NCI-H748 treated with DMSO at 0.1 percent for 48 hours (cell line): Measurements from ENCODE around the gene KIAA1586.
"Not testable (repeated sequence)": the region's sequence is repeated elsewhere in the genome, so short reads cannot be mapped to it uniquely, and the experiment has no call there.

ENCODE experiments used
- DNase-seq: peaks from one replicate; lab custom pipeline; 2025; lab: John Stamatoyannopoulos, UW

The KIAA1586 gene

DNA sequence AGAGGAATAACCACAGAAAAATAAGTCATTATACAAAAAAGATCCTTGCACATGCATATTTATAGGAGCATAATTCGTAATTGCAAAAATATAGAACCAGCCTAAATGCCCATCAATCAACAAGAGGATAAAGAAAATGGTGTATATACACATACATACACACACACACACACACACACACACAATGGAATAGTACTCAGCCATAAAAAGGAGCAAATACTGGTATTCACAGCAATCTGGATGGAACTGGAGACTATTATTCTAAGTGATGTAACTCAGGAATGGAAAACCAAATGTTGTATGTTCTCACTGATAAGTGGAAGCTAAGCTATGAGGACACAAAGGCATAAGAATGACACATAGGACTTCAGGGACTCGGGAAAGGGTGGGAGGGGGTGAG is 1.9 kb upstream of the KIAA1586 start:
- DNase-seq: no peak

DNA sequence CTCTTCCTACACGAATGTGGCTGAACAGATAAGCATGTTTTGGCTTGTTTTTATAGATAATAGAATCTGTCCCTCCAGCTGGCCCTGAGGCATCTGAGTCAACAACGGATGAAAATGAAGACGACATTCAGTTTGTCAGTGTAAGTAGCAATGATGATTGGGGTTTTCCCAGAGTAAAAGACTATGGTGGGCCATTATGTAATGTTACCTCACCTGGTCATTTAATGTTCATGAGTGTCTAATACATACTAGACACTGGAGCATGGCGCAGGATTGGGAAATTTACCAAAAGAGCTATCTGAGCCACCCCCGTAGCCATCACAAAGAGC is 728 bp downstream of the KIAA1586 start:
- not testable (repeated sequence) for DNase-seq

DNA sequence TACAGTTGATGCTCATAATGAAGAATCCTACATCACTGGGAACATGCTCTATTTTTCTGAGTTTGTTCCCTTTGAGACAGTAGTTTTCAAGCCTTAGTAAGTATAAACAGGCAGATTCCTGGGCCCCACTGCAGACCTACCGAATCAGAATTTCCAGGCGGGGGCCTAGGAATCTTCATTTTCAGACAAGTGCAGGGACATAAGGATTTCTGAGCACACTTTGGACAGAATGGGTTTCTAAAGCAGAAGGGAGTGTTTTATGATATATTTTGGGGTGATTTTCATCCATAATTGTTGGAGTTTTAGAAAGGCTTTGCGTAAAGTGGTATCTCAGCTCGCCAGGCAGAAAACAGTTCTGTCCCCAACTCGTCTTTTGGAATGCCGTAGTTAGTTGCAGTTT is 1.4 kb downstream of the KIAA1586 start:
- DNase-seq: not testable (repeated sequence)

DNA sequence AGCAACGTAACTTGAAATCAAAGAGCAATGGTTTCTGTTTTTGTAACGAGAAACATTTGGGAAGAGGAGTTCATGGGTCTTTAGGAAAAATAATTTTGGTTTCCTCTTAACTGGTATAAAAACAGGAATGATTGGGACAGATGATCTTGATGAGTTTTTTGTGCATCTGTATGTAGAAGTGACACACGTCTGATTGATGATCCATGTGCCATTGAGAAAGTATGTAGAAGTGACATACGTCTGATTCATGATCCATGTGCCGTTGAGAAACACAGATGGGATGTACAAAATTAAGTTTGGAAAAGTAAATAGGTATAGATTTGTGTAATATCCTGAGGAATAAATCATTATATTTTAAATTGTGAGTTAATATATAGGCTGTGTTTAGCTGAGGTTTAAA is 2.1 kb downstream of the KIAA1586 start:
- DNase-seq: no peak

DNA sequence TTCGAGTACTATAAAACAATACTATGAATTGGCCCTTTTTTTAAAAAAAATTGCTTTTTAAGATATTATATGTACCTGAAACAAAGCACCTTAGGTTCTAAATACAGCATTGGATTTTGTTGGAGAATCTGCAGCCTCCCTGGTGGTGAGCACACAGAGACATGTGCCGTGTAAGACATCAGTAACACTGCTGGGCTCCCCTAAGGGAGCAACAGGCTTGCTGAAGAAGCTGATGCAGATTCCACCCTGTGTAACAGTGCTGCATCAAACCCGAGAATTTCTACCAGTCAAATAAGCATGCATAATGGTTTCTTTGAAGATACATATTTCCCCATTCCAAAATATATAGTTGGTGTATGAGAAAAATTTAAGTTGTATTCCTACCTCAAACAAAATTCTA is 17.4 kb downstream of the KIAA1586 start:
- DNase-seq: no peak

DNA sequence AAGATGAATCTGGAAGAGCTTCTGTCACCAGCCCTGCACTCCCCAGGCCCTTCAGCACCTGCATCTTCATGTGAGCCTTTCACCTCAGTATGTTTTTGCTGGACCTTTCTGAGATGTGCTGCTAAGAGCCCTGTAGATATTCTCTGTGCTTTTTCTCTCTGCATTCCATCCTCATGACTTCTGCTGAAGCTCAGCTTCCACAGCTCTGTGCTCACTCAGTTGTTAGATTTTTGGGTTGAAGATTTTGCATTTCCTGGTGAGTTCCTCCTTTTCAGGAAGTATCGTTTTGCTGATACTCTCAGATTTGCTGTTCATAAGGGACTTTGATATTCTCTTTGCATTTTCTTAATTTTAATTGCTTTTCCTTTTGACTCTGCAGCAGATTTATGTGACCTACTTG is 18.3 kb downstream of the KIAA1586 start:
- no peak for DNase-seq

DNA sequence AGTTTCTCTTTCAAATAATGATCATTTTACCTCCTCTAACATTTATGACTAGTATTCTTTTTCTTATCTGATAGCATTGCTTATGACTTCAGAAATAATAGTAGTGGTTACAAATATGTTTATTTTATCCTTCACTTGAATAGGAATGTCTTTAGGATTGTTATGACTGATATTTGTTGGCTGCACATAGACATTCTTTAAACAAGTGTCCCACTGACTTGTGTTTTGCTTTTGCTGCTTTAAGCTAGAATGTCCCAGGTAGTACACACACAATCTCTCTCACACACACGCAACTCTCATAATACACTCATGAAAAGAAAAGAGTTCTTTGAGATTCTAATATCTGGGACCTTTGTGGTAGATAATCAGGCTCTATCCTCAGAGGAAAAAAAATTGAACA is 21.6 kb downstream of the KIAA1586 start:
- DNase-seq: no peak

DNA sequence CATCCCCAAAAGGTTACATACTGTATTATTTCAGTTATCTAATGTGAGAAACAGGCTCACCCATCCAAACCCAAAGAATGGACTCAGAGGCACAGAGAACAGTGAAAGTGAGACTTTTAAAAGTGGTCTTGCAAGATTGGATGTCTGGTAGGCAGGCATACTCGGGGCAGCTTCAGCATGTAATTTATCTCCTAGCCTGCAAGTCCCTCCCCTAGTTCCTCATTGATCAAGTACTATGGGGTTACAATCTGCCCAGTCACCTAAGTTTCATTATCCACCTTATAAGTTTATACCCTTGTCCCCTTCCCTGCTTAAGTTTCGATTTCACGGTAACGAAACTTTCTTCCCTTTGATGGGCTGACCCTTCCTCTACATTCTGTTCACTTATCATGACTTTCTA is 22.7 kb downstream of the KIAA1586 start:
- no peak for DNase-seq

DNA sequence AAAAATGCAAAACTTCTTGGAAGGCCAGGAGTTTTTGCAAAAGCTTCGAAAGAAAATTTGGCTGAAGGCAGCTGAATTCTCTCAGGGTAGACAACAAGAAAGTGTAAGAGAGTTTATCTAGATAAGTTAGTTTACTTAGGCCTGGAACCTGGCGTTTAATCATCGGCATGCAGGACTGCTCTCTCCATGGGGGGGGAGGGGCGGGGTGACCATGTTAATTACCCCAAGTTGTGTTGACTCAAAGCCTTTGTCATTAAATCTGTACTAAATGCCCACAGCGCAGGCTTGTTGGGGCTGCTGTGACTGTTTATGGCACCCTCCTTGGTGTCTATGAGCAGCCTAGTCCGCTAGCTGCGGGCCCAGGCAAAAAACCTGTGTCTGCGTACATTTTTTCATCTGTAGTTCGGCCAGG is 23.4 kb downstream of the KIAA1586 start:
- DNase-seq: no peak

DNA sequence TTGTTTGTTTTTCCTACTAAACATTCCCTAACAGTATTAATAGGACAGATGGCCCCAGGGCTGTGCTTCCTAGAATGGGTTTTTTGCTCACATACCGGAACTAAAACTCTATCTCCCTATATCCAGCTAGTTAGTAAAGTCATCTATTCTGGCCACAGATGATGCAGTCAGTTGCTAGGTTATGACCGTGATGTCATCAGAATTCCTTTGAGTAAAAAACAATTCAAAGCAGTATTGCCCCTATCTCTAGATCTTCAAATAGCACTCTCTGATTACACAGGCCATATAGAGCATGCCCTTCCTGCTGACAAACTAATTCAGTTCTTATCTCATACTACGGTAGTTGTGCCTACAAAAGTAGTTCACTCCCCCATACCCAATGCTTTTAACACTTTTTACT is 25.6 kb downstream of the KIAA1586 start:
- DNase-seq: no peak

DNA sequence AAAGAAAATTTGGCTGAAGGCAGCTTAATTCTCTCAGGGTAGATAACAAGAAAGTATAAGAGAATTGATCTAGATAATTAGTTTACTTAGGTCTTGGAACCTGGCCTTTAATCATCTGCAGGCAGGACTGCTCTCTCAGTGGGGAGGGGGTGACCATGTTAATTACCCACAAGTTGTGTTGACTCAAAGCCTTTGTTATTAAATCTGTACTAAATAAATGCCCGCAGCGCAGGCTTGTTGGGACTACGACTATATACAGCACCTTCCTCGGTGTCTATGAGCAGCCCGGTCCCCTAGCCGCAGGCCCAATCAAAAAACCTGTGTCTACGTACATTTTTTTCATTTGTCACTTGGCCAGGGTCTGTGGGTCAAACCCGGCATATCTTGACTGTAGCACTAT is 27.9 kb downstream of the KIAA1586 start:
- no peak for DNase-seq

DNA sequence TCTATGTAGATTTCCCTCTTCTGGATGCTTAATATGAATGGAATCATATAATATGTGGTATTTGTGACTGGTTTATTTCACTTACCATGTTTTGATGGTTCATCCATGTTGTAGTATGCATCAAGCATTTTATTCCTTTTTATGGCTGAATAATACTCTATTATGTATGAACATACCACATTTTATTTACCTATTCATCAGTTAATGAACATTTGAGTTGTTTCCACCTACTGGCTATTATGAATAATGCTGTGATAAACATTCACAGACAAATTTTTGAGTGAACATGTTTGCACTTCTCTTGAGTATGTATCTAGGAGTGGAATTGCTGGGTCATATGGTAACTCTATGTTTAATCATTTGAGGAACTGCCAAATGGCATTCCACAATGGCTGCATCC is 28.6 kb downstream of the KIAA1586 start:
- DNase-seq: no peak

DNA sequence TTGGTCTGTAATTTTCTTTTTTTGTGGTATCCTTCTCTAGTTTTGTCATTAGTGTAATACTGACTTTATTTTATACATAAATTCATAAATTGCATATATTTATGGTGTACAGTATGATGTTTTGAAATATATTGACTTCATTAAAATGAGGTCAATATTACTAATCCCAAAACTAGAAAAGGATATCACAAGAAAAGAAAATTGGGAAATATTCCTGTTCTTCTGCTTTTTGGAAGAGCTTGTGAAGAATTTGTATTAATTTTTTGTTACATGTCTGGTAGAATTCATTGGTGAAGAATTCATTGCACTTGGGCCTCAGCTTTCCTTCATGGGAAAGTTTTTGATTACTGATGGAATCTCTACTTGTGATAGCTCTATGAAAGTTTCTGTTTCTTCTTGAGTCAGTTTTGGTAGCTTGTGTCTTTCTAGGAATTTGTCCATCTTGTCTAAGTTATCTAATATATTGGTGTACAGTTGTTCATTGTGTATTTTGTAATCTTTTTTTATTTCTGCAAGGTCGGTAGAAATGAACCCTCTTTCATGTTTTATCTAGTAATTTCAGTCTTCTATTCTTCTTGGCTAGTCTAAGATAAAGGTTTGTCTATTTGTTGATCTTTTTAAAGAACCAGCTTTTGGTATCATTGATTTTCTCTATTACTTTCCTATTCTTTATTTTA is 32.2 kb downstream of the KIAA1586 start:
- no peak for DNase-seq

DNA sequence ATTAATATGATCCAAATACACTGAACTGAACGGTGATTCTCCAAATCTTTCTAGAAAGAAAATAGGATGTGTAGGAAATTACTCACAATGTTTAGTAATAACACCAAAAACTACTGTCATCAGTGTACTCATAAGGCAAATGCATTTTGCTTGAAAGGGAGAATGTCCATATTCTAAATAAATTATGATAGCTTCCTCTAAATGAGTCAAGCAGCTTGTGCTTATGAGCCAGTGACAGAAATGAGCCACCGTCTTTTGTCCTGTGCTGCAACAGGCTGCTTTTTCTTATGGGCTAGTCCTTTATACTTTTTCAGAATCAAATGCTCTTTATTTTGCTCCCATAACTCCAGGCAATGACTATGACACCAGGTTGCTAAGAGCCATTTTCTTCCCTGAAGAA is 39.0 kb downstream of the KIAA1586 start:
- DNase-seq: no peak

DNA sequence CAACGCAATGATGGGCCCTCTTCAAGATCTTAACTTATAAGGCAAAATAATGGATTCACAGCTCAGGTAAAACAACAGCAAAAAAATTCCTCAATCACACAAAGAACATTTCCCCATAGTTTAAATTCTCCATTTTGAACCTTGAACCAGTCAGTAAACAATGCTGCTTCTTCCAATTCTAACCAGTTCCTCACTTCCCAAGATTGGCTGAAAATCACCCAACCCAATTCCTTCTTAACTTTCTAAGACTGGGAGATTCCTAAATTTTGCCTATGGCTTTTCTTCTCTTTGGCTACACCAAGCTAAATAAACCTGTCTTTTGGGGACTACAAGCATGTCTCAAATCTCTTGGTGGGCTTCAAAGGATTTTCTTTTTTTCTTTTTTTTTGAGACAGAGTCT is 40.4 kb downstream of the KIAA1586 start:
- no peak for DNase-seq

DNA sequence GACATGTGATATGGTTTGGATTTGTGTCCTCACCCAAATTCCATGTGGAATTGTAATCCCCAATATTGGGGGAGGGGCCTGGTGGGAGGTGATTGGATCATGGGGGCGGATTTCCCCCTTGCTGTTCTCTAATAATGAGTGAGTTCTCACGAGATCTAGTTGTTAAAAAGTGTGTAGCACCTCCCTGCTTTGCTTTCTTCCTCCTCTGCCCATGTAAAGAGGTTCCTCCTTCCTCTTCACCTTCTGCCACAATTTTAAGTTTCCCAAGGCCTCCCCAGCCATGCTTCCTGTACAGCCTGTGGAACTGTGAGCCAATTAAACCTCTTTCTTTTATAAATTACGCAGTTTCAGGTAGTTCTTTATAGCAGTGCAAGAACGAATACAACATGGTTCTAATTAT is 41.4 kb downstream of the KIAA1586 start:
- no peak for DNase-seq

DNA sequence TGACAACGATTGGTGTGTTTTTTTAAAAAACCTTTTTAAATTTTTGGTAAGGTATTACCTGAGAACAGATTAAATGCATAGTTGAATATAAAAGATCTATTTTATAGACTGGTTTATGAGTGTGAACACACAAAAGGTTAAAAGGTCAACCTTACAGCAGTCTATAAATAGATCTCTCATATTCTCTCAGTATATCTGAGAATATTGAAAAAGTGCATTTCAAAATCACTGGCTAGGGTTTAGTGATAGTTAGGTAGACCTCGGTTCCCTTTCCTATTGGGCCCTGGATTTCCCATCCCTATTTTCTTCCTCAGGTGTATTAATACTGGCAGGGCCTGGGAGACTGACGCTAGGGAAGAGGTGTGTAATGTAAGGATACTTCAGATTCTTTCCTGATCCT is 42.8 kb downstream of the KIAA1586 start:
- DNase-seq: no peak

DNA sequence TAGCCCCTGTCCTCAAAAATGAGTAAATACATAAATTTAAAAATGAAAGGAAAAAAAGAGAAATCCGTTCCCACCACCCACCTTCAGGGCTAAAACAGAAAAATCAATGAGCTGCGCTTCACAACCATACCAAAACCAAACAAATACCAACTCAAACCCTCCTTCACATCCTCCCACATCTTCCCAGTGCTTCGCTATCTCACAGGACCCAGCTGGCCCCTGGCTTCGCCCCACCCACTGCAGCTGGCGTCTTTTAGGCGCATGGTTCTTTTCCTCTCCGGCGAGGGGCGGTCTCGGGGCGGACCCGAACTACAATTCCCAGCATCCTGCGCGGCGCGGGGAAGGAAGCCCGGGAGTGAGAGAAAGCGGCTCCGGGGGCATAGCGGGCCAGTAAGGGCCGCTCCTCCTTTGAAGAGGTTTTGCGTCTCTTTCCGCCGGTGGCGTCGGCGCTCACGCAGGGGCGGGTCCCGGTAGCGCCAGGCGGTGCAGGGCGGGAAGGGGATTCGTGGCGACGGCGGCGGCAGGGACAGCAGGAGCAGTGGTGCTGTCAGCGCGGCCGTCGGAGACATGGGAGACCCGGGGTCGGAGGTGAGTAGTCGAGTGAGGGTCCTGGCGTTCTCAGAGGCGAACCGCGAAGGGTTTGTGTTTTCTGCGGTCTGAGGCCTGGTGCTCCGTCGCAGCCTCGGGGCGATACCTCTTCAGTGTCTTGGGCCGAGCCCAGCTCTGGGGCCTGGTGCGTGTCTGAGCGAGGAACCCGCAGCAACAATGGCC is 43.4 kb downstream of the KIAA1586 start, which contains the start of gene ZNF451:
TSS of gene ZNF451 (plus strand) at position 502 of the 771 bp plus-strand sequence. CDS start at position 568, 66 bp downstream.
- peak; percentile 96 for DNase-seq

DNA sequence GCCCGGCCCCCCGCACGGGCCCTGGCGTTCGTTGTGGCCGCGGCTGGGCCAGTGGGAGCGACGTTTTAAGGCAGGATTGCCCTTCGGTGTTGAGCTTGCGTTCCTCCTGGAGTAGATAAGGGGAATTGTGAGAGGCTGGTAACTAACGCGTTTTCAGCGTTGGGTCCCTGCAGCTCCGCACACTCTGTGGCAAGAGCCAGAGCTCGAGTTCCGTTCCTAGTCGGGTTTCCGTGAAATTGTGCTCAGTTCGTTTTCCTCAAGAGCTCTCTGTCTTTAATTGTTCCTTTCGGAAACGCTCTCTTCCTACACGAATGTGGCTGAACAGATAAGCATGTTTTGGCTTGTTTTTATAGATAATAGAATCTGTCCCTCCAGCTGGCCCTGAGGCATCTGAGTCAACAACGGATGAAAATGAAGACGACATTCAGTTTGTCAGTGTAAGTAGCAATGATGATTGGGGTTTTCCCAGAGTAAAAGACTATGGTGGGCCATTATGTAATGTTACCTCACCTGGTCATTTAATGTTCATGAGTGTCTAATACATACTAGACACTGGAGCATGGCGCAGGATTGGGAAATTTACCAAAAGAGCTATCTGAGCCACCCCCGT is 44.1 kb downstream of the KIAA1586 start:
- DNase-seq: not testable (repeated sequence)

DNA sequence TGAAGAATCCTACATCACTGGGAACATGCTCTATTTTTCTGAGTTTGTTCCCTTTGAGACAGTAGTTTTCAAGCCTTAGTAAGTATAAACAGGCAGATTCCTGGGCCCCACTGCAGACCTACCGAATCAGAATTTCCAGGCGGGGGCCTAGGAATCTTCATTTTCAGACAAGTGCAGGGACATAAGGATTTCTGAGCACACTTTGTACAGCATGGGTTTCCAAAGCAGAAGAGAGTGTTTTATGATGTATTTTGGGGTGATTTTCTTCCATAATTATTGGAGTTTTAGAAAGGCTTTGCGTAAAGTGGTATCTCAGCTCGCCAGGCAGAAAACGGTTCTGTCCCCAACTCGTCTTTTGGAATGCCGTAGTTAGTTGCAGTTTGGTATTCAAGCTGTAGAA is 44.9 kb downstream of the KIAA1586 start:
- not testable (repeated sequence) for DNase-seq

DNA sequence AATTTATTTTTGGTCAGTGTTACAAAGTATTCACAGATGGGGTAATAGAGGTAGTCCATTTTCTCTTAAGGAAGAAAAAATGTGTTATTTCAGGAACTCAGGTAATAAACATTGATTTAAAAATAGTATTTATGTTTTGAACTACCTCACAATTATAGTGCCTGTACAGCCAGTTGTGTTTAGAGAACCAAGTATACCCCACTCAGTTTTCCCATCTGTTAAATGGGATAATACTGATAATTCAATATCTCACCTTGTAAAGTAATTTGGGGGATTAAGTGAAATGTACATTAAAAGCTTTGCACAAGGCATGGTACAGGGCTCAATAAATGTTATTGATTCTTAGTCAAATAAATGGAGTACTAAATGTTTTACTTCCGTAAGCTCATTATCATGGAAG is 48.2 kb downstream of the KIAA1586 start:
- no peak for DNase-seq

DNA sequence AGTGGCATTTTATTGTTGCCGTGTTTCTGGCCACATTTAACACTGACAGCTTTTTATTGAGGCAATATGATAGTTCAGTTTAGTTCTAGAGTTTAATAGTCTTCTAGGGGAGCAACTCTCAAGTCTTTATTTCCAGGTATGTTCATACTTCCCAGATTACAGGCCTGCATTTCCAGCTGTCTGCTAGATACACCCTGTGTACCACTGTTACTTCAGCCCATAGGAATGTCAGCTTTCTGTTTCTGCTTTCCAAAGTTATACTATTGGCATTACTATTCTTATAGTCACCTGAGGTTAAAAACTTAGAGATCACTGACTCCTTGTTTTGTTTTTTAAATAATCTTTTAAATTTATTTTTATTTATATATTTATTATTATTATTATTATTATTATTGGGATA is 51.1 kb downstream of the KIAA1586 start:
- DNase-seq: no peak

DNA sequence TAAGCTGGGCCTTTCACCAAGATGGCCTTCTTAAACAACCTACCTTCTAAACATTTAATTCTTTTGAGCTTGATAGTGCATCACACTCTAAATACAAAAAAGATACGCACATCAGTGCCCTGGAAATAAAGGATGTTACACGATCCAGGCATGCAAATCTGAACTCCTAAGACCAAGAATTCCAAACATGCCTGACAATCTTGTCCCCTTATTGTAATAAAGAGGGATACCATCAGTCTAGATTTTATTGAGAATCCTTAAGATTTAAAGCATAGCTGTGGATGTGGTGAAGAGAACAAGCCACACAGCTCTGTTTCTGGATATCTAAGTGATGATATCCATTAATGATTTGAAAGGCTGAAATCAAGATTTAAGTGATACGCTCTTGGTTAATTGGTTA is 56.5 kb downstream of the KIAA1586 start:
- no peak for DNase-seq
